PC-9 (cell line): ENCODE data around the gene OBSL1. TPM values are rescaled to one million over a fixed set of nuclear protein-coding genes. Genes with fewer than 3 reads are reported as not detected.

Experiments used
- BruUV-seq: library from RNA; stranded (reverse); fragments of 400-500 nt; replicated peaks from 2 replicates; lab custom pipeline; 2021; lab: Mats Ljungman, UMichigan
- CTCF ChIA-PET: fragments of 300-600 bp; sonication (Branson Sonifier 250); formaldehyde crosslinking; loops from one replicate; lab custom pipeline; 2022; ENCODE audit warnings: antibody characterized with exemption; lab: Charles Lee
- POLR2A ChIA-PET: fragments of 300-600 bp; sonication (Branson Sonifier 250); formaldehyde crosslinking; loops from one replicate; lab custom pipeline; 2022; ENCODE audit warnings: antibody characterized with exemption; ENCODE audit not compliant: unreplicated experiment; lab: Charles Lee
- DNase-seq, 2 experiments: peaks; one replicate each; pipeline versions ENCODE4 v3.0.0 to v3.0.0-alpha.2; 2015 to 2022; ENCODE audit warnings: mixed read lengths in 1 of 2
- H2AFZ ChIP-seq: fragments of 200-600 bp; sonication (generic); 2 replicates; pipeline ENCODE4 v1.8.1; 2017; ENCODE audit warnings: antibody characterized with exemption
- H3F3A ChIP-seq: fragments of 200-600 bp; sonication (generic); 2 replicates; pipeline ENCODE4 v1.8.1; 2017; ENCODE audit warnings: antibody characterized with exemption, mild to moderate bottlenecking, low read depth; ENCODE audit not compliant: insufficient read depth
- H3K27ac ChIP-seq: fragments of 200-600 bp; sonication (generic); 2 replicates; pipeline ENCODE4 v1.6.1; 2016; ENCODE audit warnings: mixed run types
- H3K27me3 ChIP-seq: fragments of 200-600 bp; sonication (generic); 2 replicates; pipeline ENCODE4 v1.6.1; 2016; ENCODE audit warnings: low read depth, mixed run types; ENCODE audit not compliant: insufficient read depth
- H3K36me3 ChIP-seq: fragments of 200-600 bp; sonication (generic); 2 replicates; pipeline ENCODE4 v1.6.1; 2016; ENCODE audit warnings: low read depth, mixed run types
- H3K4me1 ChIP-seq: fragments of 200-600 bp; sonication (generic); replicated peaks from 2 replicates; pipeline ENCODE4 v1.6.1; 2016; ENCODE audit warnings: mixed run types; ENCODE audit not compliant: insufficient read depth
- H3K4me2 ChIP-seq: fragments of 200-600 bp; sonication (generic); 2 replicates; pipeline ENCODE4 v1.6.1; 2017; ENCODE audit warnings: mixed run types
- H3K4me3 ChIP-seq: fragments of 200-600 bp; sonication (generic); 2 replicates; pipeline ENCODE4 v1.6.1; 2016; ENCODE audit warnings: mixed run types
- H3K79me2 ChIP-seq: fragments of 200-600 bp; sonication (generic); 2 replicates; pipeline ENCODE4 v1.6.1; 2017; ENCODE audit warnings: low read depth, mixed run types
- H3K9me2 ChIP-seq: fragments of 200-600 bp; sonication (generic); 2 replicates; pipeline ENCODE4 v1.8.1; 2017; ENCODE audit warnings: mild to moderate bottlenecking; ENCODE audit not compliant: insufficient read depth
- H3K9me3 ChIP-seq: fragments of 200-600 bp; sonication (generic); 2 replicates; pipeline ENCODE4 v1.8.1; 2016; ENCODE audit warnings: low read depth; ENCODE audit not compliant: insufficient read depth
- H4K20me1 ChIP-seq: fragments of 200-600 bp; sonication (generic); 2 replicates; pipeline ENCODE4 v1.8.1; 2017; ENCODE audit not compliant: insufficient read depth
- CTCF ChIP-seq: fragments of 200-600 bp; sonication (generic); conservative IDR thresholded peaks from 2 replicates; pipeline ENCODE4 v1.6.1; 2017; ENCODE audit warnings: mixed run types, antibody characterized with exemption, mild to moderate bottlenecking, moderate library complexity
- EZH2 ChIP-seq: fragments of 200-600 bp; sonication (generic); IDR thresholded peaks from 2 replicates; pipeline ENCODE4 v1.8.0; 2017; ENCODE audit warnings: antibody characterized with exemption, low read depth
- intact Hi-C: fragments of 100-400 bp; cut with micrococcal nuclease; formaldehyde crosslinking; loops from one replicate; pipeline ENCODE4 v1.10.0; 2022; ENCODE audit not compliant: unreplicated experiment
- microRNA-seq: library from miRNA; unstranded; fragments of <30 nt; microRNA quantifications from one replicate; pipeline ENCODE4 v1.2.0, GENCODE V29; 2021; ENCODE audit warnings: borderline number of aligned reads, borderline replicate concordance
- total RNA-seq: library from RNA; stranded (reverse); gene quantifications from 2 replicates; pipeline ENCODE4 v1.2.3, GENCODE V29; 2021

The OBSL1 gene
- total RNA-seq, 1 experiment from 2014 or later, result 110 TPM

- Histone ChIP-seq H2AFZ (no peak overlapping the region), H3K4me1 (no peaks in the 10 kb centered on the region), H3K9me3 (no peaks in the 10 kb centered on the region), H3K4me3 (no peak overlapping the region), H4K20me1 (no peaks in the 10 kb centered on the region), H3K4me2 (no peak overlapping the region), H3K27me3 (peaks cover 5% of the 10 kb centered on the region; the same call in 1 of the 2 replicates), H3K27ac (no peak overlapping the region), H3F3A (no peaks in the 10 kb centered on the region), H3K9me2 (no peaks in the 10 kb centered on the region), H3K79me2 (peaks cover 1% of the 10 kb centered on the region; the same call in 1 of the 2 replicates), H3K36me3 (no peaks in the 10 kb centered on the region; the same call in 1 of the 2 replicates)
- no peak for DNase-seq
- TF ChIP-seq CTCF, result no peak
- TF ChIP-seq EZH2, result no peak
- CTCF ChIA-PET, result no interaction called here
- no TSS peak for BruUV-seq
- intact Hi-C loops, result no loop called here
- POLR2A ChIA-PET, result no interaction called here
Observed at GRCh38 chr2:219505585-219505984, 65.8 kb downstream of the OBSL1 start.

- Histone ChIP-seq H3K4me3 (no peak overlapping the region), H3K4me1 (peaks cover 15% of the 10 kb centered on the region), H3K9me2 (no peaks in the 10 kb centered on the region), H2AFZ (no peak overlapping the region), H3F3A (peaks cover 4% of the 10 kb centered on the region; the same call in 1 of the 2 replicates), H3K27ac (no peak overlapping the region), H3K9me3 (no peaks in the 10 kb centered on the region), H3K27me3 (no peaks in the 10 kb centered on the region), H3K79me2 (peaks cover 18% of the 10 kb centered on the region; the same call in 1 of the 2 replicates), H4K20me1 (no peaks in the 10 kb centered on the region), H3K36me3 (no peaks in the 10 kb centered on the region; the same call in 1 of the 2 replicates), H3K4me2 (no peak overlapping the region)
- no peak for DNase-seq
- no TSS peak for BruUV-seq
- ChIA-PET CTCF (no interaction called here), POLR2A (no interaction called here)
- TF ChIP-seq CTCF, result no peak
- TF ChIP-seq EZH2, result no peak
- intact Hi-C loops, result no loop called here
Observed at GRCh38 chr2:219502618-219503017, 68.7 kb downstream of the OBSL1 start.

GRCh38 chr2:219501849-219502248 is 69.5 kb downstream of the OBSL1 start:
- peaks cover 19% of the 10 kb centered on the region for H3K4me1 ChIP-seq
- no peaks in the 10 kb centered on the region for H3K9me2 ChIP-seq
- ChIA-PET CTCF (no interaction called here), POLR2A (no interaction called here)
- no peak overlapping the region for H3K4me2 ChIP-seq
- H2AFZ ChIP-seq, result no peak overlapping the region
- H4K20me1 ChIP-seq, result no peaks in the 10 kb centered on the region
- peaks cover 4% of the 10 kb centered on the region; the same call in 1 of the 2 replicates for H3F3A ChIP-seq
- H3K4me3 ChIP-seq, result no peak overlapping the region
- BruUV-seq, result no TSS peak
- H3K79me2 ChIP-seq, result peaks cover 18% of the 10 kb centered on the region; the same call in 1 of the 2 replicates
- intact Hi-C loops, result no loop called here
- H3K27ac ChIP-seq, result no peak overlapping the region
- no peaks in the 10 kb centered on the region for H3K9me3 ChIP-seq
- no peaks in the 10 kb centered on the region for H3K27me3 ChIP-seq
- no peaks in the 10 kb centered on the region; the same call in 1 of the 2 replicates for H3K36me3 ChIP-seq
- TF ChIP-seq EZH2 (no peak), CTCF (no peak)
- DNase-seq, result no peak

Small RNAs within 50 kb of the gene (microRNA-seq; reads per million reads assigned to microRNA genes)
- not detected for gene MIR3132

Other genes starting within 250 kb of the OBSL1 start
- not detected in 2 replicates for gene RESP18, start 238.8 kb downstream of the OBSL1 start, total RNA-seq
- 99.1 and 107 TPM in 2 replicates for gene DNPEP, start 183.6 kb downstream of the OBSL1 start, total RNA-seq
- 0.60 TPM in 1 of 2 replicates, not detected in the other for gene DES, start 153.2 kb downstream of the OBSL1 start, total RNA-seq
- 46.8 and 55.8 TPM in 2 replicates for gene SPEG, start 136.7 kb downstream of the OBSL1 start, total RNA-seq
- gene GMPPA, start 72.6 kb downstream of the OBSL1 start, total RNA-seq, result 44.7 and 57.2 TPM in 2 replicates
- gene ASIC4, start 57.1 kb downstream of the OBSL1 start, total RNA-seq, result 0.22 and 0.30 TPM in 2 replicates
- gene CHPF, start 27.7 kb downstream of the OBSL1 start, total RNA-seq, result 78.2 and 89.7 TPM in 2 replicates
- 3.6 and 5.8 TPM in 2 replicates for gene TMEM198, start 27.5 kb downstream of the OBSL1 start, total RNA-seq
- 5.2 and 9.1 TPM in 2 replicates for gene INHA, start 771 bp upstream of the OBSL1 start, total RNA-seq
- gene STK11IP, start 26.3 kb upstream of the OBSL1 start, total RNA-seq, result 40.6 and 42.5 TPM in 2 replicates
- gene SLC4A3, start 56.1 kb upstream of the OBSL1 start, total RNA-seq, result 7.3 and 9.0 TPM in 2 replicates